Stimulated activated naive CD4-positive, alpha-beta T cell (primary cell): ENCODE data around the gene FXYD1.
A peak's percentile ranks its signal among the peaks of the same experiment; 100 is the strongest.
"Not testable (repeated sequence)": the region's sequence is repeated elsewhere in the genome, so short reads cannot be mapped to it uniquely, and the experiment has no call there.

ENCODE experiments used
- DNase-seq, 6 experiments: peaks; one replicate each; lab custom pipeline; 2025; lab: John Stamatoyannopoulos, UW

Gene FXYD1

DNA sequence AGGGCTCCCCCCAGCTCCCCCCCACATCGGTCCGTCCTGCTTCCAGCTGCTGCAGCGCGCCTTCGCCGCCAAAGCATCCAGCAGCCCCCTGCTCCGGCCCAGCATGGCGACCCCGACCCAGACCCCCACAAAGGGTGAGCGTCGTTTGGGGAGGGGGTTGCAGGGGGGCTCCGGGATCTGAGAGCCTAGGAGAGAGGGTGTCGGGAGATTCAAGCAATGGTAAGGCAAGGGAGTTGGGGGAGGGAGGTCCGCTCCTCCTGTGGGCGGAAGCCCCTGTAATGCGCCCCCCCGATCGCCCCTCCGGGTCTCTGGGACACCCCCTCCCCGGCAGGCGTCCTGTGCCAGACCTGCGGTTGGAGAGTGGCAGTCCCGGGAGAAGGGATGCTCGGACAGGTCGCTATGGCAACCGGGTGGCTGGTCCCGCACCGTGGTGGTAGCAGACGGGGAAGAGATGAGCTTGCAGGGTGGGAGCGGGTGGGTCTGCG is 4.6 kb downstream of the FXYD1 start, which contains the start of gene FXYD7:
Gene FXYD7, plus strand, starts transcription at position 25 of the 485 bp plus-strand sequence. Its CDS starts 79 bp downstream, at position 104.
- DNase-seq = peak in 3 of 6 experiments; percentile 29 to 34 (median 31)

DNA sequence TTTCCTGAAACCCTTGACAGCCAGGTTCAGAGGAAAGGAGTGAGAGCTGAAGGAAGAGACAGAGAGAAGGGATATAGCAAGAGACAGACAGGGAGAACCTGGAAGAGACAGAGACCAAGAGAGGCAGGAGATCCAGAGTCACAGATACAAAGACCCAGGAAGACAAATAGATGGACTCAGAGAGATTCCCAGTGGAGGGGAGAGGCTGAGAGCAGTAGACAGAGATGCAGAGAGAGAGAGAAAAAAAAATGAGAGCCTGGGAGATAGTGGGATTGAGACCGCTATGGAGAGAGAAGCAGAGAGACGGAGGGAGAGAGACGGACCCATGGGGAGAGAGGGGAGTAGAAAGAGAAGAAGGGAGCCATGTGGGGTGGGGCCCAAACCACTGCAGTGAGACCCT is 5.2 kb downstream of the FXYD1 start:
- DNase-seq = no peak

DNA sequence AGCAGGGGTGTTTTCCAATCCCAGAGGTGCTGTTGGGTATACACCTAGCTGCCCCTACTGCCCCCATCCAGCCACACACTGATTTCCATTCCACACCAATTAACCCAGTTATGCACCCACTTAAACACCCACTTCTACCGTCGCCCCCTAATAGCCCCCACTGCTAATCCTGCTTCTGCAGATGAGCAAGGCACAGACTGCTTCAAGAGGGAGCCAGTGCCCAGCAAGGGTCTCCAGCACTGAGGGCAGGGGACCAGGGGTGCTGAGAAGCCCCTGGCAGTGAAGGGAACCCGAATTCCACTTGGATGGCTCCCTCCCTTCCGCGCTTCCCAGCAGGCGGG is 5.6 kb downstream of the FXYD1 start:
- DNase-seq = no peak

DNA sequence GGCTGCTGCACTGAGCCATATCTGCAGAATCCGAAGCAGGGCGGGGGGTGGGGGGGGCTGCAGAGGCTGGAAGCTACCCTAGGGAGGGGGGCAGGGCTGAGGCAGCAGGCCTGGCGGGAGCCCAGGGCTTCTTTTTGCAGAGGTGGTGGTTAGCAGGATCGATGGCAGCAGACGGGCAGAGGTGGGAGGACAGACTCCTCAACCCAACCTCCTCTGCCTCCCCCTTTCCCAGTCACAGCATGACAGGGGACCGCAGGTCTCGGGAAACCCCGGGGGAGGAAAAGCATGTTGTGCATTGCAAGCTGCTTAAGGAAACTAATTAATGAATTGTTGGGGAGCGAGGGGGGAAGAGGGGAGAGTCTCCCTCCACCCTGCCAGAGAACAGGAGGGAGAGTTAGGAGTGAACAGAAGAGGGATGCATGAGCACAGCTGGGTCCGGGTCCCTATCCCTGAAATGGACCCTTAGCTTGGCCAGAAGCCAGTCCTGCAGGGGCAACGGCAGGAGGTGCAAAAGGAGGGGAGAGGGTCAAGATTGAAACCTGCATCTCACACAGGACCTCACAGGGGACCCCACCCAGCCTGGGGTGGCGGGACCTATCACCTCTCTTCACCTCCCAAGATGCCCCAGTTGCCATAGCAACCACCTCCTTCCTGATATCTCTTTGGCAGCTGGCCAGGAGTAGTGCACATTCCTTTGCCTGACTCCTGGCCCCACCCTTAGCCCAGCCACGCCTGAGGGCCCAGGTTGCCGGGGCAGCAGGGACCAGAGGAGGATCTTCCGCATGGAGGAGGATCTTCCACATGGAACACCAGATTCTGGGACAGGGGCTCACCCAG is 6.2 kb downstream of the FXYD1 start:
- peak in 4 of 6 experiments; percentile 13 to 46 (median 22) for DNase-seq

DNA sequence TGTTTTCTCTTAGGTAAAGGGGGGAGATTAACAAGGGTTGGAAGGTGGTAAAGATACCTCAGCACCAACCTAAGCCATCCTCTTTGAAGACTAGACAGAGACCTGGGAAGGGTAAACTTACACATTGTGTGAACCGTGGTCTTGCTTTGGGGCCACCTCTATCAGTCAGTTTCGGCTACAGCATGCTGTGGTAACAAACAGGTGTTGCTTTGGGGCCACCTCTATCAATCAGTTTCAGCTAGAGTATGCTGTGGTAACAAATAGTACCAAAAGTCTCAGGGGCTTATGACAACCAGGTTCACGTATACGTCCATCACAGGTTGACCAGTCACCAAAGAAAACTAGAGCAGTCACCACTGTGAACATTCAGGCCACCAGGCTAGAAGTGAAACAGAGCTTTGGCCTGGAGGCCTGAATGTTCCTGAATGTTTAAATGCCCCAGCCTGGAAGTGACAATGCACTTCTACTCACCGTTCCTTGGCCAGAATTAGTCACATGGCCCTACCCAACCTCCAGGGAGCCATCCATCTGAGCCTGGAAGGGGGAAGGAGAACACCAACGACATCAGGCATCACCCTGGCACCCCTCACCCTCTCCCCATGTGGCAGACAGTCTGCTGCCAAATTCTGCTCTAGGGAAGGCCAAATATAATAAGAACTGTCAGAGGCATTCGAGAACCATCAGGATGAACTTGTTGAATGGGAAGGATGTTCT is 8.3 kb downstream of the FXYD1 start:
- no peak for DNase-seq

DNA sequence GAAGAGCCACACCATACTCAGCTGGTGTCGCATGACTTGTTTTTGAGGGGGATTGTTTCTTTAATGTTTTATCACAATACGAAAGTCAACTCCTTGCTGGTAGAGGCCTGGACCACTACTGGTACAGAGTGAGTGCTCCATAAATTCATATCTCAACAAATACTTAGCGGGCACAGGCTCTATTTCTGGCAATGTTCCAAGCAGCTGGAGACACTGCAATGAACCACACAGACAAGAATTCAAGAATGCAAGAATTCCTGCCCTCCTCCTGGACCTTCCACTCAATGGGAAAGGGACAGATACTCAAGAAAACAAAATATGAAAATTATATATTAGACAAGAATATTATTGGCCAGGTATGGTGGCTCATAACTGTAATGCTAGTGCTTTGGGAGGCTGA is 10.8 kb downstream of the FXYD1 start:
- DNase-seq = no peak

DNA sequence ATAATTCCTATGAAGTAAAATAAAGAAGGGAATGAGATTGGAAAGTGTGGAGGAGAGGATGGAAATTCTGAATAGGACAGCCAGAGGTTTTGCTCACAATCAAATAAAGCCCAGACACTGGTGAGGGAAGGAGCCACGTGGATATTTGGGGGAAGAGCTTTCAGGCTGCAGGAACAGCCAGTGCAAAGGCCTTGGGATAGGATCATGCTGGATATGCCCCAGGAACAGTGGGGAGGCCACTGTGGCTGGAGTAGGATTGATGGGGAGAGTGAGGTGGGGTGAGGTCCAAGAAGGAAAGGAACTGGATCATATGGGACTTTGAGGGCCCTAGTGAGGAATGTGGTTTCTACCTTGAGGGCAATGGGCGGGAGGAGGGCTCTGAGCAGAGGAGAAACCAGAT is 11.8 kb downstream of the FXYD1 start:
- DNase-seq = no peak

DNA sequence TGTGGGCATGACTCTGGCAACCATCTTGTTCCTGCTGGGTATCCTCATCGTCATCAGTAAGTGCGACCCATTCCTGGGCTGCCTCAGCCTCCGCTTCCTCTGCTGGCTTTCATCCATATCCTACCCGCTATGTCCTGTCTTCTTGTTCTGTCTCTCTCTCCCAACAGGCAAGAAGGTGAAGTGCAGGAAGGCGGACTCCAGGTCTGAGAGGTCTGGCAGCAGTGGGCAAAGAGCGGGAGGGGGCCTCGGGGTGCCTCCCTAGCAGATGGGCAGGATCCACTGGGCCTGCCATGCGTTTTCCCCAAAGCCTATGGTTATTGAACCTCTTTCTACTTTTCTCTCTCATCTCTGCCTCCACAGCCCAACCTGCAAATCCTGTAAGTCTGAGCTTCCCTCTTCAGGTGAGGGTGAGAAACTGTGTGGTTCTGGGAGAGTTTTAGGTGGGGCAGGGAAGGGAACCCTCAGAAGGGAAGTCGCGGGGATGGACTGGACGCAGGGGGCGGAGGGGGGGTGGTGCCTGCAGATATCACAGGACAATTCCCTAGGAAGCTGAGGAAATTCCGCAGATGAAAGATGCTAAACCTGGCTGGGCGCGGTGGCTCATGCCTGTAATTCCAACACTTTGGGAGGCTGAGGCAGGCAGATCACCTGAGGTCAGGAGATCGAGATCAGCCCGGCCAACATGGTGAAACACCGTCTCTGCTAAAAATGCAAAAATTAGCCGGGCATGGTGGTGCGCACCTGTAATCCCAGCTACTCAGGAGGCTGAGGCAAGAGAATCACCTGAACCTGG is 12.8 kb downstream of the FXYD1 start:
- no peak for DNase-seq

DNA sequence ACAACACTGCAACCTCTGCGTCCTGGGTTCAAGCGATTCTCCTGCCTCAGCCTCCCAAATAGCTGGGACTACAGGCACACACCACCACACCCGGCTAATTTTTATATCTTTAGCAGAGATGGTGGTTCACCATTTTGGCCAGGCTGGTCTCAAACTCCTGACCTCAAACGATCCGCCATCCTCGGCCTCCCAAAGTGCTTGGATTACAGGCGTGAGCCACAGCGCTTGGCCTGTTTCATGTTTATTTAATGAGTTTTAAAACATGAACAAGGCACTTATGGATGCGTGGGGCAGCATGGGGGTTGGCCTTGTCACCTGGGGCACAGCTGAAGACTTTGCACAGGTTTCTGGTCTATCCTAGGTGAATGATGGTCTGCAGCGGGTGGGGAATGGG is 14.5 kb downstream of the FXYD1 start:
- DNase-seq = not testable (repeated sequence)

DNA sequence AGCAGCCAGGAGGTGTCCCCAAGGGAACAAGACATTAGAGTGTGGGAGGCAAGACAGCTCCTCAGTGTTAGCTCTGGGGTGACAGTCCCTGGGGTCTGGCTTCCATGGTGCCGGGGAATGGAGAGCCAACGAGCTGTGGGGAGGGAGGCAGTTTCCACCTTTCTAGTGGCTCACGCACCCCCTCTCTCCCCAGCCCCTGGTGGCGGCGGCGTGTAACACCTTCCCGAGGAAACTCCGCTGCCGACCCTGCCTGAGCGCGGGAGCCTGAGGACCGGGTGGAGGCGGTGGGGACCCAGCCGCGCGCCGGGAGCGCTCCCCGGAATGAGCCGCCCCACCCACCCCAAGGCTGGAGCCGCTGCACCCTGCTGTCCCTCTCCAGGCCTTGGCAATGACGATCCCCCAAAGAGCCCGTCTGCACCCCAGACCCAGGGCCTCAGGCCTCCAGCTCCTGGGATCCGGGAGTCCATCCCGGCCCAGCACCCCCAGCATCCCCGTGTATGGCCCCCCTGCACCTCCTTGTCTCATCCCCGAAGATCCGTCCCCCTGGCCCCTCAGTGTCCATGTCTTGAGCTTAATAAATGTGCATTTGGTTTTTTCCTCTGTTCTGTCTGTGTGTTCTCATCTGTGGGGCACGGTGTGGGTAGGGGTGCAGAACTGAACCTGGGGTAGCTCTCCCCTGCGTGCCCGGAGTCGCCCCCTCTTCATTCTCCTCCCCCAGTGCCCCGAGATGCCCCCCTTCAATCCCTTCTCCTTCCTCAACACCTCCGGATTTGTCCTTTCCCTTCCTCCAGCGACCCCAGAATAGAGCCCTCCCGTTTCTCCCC is 15.3 kb downstream of the FXYD1 start:
- DNase-seq = peak; percentile 38 to 74 (median 64)

DNA sequence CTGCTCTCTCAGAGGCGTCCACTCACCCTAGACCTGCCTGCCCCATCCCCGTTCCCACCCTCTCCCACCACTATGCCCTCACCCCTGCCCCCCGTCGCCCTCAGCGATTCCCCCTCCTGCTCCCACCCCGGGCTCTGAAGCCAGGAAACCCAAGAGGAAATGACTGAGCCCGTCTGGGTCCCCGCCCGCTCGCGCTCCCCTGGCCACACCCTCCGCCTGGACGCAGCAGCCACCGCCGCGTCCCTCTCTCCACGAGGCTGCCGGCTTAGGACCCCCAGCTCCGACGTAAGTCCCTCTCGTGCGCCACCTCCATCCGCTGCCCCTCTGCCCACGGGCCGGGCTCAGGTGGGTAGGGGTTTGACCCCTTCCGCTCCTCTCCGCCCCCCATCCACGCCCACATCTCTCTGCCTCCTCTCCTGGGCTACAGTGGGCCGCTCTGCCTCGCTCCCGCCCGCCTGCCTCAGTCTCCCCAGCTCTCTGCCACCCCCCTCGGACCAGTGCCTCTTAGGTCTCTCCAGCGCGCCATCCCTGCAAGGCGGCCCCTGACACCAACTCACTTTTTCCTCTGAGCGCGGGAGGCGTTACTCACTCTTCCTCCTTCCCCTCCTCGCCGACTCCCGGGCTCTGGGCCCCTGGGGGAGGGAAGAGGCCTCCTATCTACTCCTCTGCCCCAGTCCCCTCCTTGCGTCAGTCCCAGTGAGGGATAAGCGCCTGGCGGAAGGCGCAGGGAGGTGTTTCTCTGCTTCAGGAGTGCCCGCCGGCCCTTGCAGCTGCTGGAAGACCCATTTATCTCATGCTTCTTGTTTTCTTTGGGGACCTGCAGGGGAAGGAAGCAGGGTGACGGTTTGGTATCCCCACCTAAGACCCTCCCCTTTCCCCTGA is 16.1 kb downstream of the FXYD1 start, which contains the start of gene FXYD5:
Gene FXYD5, plus strand, starts transcription at position 211 of the 882 bp plus-strand sequence. CDS start 816 bp downstream, outside the sequence.
- DNase-seq = peak; percentile 44 to 67 (median 56)

DNA sequence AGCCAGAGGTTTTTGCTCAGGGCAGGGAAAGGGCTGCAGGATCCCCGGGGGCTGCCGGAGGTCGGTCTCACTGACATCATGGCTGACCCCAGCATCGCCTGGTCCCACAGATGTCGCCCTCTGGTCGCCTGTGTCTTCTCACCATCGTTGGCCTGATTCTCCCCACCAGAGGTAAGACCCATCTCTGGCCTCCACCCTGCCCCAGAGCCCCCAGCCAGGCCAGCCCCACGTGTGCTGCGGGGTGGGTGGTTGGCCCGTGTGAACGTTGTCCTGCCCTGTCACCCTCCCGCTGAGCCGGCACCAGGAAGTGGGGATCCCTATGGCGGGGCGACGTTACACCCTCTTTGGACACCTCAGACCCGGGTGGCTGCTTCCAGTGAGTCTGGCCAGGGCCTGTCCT is 16.8 kb downstream of the FXYD1 start:
- peak in 1 of 6 experiments; percentile 35 for DNase-seq

DNA sequence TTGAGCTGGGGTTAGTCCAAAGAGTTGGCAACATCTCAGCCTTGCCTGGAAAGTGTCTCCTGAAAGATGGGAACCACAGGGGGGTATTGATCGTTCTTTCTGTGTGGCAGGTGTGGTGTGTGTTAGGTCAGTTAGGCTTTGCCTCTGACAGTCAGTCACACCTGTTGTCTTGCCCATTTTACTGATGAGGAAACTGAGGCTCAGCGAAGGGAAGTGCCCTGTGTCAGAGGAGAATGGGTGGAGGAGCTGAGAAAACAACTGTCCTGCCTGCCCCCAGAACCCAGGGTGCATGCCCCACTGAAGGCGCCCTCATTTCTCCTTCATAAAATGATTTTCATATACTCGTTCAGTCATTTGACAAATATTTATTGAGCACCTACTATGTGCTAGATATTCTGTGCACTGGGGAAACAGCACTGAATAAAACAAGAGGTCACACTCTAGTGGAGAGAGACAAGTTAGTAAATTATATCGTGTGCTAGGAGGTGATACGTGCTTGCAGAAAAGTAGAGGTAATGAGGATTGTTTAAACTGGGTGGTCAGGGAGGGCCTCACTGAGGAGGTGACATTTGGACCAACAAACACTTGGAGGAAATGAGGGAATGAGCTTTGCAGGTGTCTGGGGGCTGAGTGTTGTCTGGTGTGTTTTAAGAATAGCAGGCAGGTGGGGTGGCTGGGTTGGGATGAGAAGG is 17.5 kb downstream of the FXYD1 start:
- no peak for DNase-seq

DNA sequence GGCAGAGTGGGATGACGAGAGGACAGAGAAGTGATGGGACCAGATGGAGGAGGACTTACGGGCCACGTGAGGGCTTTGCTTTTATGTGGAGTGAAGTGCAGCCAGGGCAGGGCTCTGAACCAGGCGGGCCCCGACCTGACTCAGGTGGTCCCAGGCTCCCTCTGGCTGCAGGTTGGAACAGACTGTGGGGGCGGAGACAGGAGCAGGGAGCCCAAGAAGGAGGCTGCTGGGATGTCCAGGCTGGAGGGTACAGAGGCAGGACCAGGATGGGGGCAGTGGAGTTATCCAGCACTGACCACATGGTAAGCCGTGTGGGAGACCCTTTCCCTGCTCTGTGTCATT is 18.0 kb downstream of the FXYD1 start:
- peak in 3 of 6 experiments; percentile 63 to 80 (median 72) for DNase-seq

DNA sequence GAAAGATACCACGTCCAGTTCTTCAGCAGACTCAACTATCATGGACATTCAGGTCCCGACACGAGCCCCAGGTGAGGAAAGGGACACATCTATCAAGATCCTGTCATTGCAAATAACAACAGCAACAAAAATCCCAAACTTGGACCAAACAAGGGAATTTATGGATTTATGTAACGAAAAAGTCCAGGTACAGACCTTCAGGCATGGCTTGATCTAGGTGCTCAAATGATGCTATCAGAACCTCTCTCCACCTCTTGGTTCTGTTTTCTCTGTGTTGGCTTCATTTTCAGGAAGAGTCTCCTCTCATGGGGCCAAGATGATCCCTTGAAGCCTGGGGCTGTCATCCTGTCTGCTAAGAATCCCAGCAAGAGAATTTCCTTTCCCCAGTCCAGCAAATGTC is 18.8 kb downstream of the FXYD1 start:
- no peak for DNase-seq

DNA sequence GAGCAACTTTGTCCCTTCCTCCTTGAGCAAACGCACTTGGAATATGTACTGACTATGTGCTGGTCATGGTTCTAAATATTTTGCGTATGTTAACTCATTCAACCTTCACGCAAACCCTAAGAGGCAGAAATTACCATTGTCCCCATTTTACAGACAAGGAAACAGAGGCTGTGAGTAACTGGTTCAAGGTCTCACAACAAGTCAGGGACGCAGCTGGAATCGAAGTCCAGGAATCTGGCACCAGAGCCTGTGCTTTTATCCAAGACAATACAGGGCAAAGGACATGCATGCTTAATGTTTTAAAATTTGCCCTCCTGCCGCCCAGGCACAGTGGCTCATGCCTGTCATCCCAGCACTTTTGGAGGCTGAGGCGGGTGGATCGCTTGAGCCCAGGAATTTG is 21.0 kb downstream of the FXYD1 start:
- DNase-seq = no peak

DNA sequence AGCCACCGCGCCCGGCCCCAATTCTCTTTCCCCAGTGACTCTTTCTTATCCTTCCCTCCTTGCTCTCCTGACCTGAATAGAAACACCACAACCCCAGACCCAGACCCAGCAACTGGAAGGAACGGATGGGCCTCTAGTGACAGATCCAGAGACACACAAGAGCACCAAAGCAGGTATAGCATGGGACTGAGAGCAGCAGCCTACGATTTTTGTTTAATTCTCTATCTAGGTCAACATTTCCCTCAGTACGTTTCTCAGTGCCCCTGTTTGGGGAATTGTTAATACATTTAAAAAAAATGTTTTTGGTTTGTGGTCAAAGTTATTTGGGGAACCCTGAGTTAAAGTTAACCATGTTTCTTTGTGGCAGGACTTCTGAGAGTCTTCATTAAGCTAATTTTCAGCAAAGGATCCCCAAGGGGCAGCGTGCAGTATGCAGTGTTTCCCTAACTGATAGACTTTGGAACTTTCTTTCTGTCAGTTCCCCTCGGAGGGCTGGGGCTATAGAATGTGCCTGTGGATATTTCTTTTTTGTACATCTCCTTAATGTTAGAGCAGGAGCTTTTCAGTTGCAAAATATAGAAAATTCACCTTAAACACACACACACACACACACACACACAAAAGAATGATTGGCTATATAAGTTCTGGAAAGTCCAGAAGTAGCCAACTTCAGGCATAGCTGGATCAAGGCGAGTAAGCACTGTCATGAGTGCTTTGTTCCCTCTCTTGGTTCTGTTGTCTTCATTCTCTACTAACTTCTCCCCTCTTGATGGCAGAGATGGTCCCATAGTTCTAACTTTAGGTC is 22.2 kb downstream of the FXYD1 start:
- DNase-seq = no peak

DNA sequence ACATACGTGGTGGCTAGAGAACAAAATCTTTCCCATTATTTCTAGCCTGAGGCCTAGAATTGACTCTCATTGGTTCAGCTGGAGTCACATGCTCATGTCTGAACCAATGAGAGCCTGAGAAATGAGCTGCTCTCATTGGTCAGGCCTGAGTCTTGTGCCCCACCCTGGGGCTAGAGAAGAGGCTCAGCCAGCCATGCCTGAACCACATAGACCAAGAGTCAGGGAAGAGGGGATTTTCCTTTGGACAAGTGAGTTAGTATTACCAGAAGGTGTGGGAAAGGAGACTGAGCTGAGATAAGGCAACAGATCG is 22.8 kb downstream of the FXYD1 start:
- DNase-seq = no peak
